HL-60 (cell line): ENCODE data around the gene CCL1.

Source experiments
- DNase-seq, 2 experiments: peaks; one replicate each; pipeline ENCODE4 v3.0.0-alpha.2; 2010 to 2020; ENCODE audit warnings: low read depth in 1 of 2, low spot score in 1 of 2
- H3K27ac ChIP-seq: fragments of 250-450 bp; sonication (Bioruptor Pico); replicated peaks from 2 replicates; pipeline ENCODE4 v1.5.1; 2020; ENCODE audit warnings: mild to moderate bottlenecking, moderate library complexity
- H3K27me3 ChIP-seq: fragments of 250-450 bp; sonication (Bioruptor Pico); 2 replicates; pipeline ENCODE4 v1.5.1; 2021; ENCODE audit warnings: mild to moderate bottlenecking, moderate library complexity; ENCODE audit not compliant: insufficient read depth, poor library complexity, severe bottlenecking
- H3K4me3 ChIP-seq: replicated peaks from 2 replicates; pipeline ENCODE4 v1.5.1; 2011; ENCODE audit warnings: mild to moderate bottlenecking, control low read depth, low read length; ENCODE audit not compliant: insufficient read depth
- CTCF ChIP-seq: IDR thresholded peaks from one replicate; pipeline ENCODE4 v1.5.1; 2011; ENCODE audit warnings: low read length, control low read depth, inconsistent platforms; ENCODE audit not compliant: insufficient read depth
- GABPA ChIP-seq: IDR thresholded peaks from 2 replicates; pipeline ENCODE4 v1.6.1; 2012; ENCODE audit warnings: low read depth
- POLR2AphosphoS5 ChIP-seq: IDR thresholded peaks from 2 replicates; pipeline ENCODE4 v1.6.1; 2012; ENCODE audit warnings: low read depth
- REST ChIP-seq: IDR thresholded peaks from 2 replicates; pipeline ENCODE4 v1.6.1; 2012; ENCODE audit warnings: low read depth; ENCODE audit not compliant: insufficient replicate concordance
- SPI1 ChIP-seq: IDR thresholded peaks from 2 replicates; pipeline ENCODE4 v1.6.1; 2012; ENCODE audit warnings: low read depth, mild to moderate bottlenecking, borderline replicate concordance

CCL1 gene

DNA sequence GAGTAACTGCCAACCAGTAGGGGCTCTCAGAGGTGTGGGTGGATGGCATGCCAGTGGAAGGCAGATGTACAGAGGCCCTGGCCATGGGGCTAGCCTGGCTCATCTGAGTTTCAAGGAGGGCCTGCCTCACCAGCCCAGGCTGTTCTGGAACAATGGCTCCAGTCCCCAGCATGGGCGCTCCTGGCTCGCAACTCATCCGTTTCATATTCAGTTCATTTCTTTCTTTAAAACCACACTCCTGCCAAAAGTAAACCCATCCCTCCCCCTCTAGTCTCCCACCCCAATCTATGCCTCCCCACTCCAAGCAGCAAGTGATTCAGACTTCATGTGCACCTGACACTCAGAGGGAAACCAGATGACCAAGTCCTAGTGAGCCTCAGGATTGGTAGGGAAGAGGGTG, 4.4 kb downstream of the CCL1 start:
- no peak for TF ChIP-seq REST
- TF ChIP-seq POLR2AphosphoS5, result no peak
- TF ChIP-seq CTCF, result no peak
- TF ChIP-seq SPI1, result no peak
- no peak for TF ChIP-seq GABPA
- Histone ChIP-seq H3K27me3 (no peaks in the 10 kb centered on the region), H3K4me3 (no peak overlapping the region), H3K27ac (no peak overlapping the region)
- no peak for DNase-seq

DNA sequence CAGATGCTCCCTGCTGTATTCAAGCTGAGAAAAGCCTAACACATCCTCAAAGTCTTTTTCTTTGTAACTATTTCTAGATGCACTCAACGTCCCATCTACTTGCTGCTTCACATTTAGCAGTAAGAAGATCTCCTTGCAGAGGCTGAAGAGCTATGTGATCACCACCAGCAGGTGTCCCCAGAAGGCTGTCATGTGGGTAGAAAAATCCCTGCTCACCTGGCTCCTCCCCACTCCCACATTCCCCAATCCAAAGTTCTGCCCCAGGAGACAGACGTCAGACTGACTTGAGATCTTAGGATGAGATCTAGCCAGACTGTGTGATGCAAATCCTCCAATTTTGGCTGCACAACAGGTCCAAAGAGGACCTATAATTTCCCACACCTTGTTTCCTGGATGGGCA, 5.6 kb downstream of the CCL1 start:
- H3K27ac ChIP-seq, result no peak overlapping the region
- TF ChIP-seq GABPA (no peak), SPI1 (no peak), REST (no peak), CTCF (no peak), POLR2AphosphoS5 (no peak)
- no peak overlapping the region for H3K4me3 ChIP-seq
- H3K27me3 ChIP-seq, result no peaks in the 10 kb centered on the region
- no peak for DNase-seq

GRCh38 chr17:34356194-34356593, 6.8 kb downstream of the CCL1 start, which contains the start of gene CCL13:
Gene CCL13 (plus strand): TSS chr17:34356480. CDS start chr17:34356527, 47 bp downstream.
- DNase-seq, result no peak
- TF ChIP-seq GABPA (no peak), POLR2AphosphoS5 (no peak), REST (no peak), CTCF (no peak), SPI1 (no peak)
- Histone ChIP-seq H3K27me3 (no peaks in the 10 kb centered on the region), H3K27ac (no peak within 1 kb of the TSS), H3K4me3 (no peak within 1 kb of the TSS)
